NCI-H1436 (cell line): ENCODE measurements around the gene LONRF2.
"Not testable (repeated sequence)": the region's sequence is repeated elsewhere in the genome, so short reads cannot be mapped to it uniquely, and the experiment has no call there.

ENCODE experiments used
- DNase-seq: peaks from one replicate; lab custom pipeline; 2025; lab: John Stamatoyannopoulos, UW

Gene LONRF2

GRCh38 chr2:100253786-100254185, 68.5 kb downstream of the LONRF2 start:
- no peak for DNase-seq

DNA sequence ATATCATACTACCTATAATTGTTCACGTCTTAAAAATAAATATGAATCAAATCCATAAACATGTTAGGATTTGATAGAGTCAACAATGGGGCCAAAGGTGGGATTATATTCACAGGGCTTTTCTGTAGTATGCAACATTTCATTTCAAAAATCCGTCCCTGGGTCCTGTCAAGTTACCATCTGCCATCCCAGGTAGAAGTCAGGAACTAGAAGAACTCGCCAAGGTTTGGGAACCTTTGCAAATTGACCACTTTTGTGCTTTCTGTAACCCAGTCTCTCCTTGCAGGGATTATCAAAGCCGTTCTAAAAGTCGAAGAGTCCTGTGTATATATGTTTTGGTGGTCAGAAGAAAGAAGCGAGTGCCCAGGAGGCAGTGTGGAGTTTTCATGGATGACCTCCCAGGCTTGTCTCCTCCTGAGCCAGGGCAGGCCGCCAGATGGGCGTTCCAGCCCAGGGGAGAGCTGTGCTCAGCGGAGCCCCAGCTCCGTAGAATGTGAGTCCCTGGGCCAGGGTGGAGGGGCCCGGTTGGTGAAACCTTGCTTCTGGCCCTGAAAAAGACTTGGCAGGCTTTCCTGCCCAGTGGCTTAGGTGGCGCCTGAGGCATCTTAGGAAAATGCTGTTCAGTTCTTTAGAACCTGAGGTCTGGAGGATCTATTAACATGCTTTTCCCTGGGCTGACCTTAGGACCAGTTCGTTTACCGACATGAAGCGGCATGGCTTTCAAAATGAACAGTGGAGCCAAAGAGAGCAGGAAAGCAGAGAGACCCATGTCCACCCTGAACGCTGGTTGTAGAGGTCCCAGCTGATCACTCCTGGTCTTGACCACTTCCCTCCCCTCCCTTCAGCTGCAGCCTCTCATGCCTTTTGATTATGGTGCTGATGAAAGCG, 69.2 kb downstream of the LONRF2 start:
- no peak for DNase-seq

DNA sequence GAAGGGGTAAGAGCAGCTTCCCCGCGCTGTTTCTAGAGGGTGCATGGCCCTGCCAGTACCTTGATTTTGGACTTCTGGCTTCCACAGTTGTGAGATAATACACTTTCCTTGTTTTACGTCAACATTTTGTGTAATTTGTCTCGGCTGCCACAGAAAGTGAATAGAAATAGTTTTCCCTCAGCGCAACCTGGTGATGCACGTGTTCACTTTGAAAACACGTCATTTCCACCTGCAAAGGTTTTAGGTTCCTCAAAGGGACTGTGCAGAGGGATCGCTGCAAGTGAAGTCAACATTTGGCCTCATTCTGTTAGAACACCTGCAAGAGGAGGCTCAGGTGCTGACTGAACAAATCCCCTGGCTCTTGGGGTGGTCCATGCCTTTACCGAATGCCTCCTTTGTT, 71.7 kb downstream of the LONRF2 start:
- no peak for DNase-seq

DNA sequence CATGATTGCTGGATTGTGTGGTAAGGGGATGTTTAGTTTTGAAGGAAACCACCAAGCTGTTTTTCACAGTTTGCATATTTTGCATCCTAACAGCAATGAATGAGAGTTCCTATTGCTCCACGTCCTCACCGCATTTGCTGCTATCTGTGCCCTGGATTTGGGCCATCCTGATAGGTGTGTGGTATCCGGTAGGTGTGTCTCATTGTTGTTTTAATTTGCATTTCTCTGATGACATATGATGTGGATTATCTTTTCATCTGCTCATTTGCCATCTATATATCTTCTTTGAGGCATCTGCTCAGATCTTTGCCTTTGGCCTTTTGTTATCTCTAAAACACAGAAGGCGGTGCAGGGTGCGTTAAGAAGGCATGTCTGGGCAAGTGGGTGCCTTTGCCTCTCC, 73.3 kb downstream of the LONRF2 start:
- DNase-seq: no peak

DNA sequence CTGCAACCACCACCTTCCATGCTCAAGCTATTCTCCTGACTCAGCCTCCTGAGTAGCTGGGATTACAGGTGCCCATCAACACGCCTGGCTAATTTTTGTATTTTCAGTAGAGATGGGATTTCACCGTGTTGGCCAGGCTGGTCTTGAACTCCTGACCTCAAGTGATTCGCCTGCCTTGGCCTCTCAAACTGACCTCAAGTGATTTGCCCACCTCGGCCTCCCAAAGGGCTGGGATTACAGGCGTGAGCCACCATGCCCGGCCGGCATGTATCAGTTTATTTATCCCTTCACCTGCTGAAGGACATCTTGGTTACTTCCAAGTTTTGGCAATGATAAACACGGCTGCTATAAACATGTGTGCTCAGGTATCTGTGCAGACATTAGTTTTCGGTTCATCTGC, 73.7 kb downstream of the LONRF2 start:
- not testable (repeated sequence) for DNase-seq

- DNase-seq: no peak
These were observed 74.3 kb downstream of the LONRF2 start for GRCh38 chr2:100248044-100248330.

DNA sequence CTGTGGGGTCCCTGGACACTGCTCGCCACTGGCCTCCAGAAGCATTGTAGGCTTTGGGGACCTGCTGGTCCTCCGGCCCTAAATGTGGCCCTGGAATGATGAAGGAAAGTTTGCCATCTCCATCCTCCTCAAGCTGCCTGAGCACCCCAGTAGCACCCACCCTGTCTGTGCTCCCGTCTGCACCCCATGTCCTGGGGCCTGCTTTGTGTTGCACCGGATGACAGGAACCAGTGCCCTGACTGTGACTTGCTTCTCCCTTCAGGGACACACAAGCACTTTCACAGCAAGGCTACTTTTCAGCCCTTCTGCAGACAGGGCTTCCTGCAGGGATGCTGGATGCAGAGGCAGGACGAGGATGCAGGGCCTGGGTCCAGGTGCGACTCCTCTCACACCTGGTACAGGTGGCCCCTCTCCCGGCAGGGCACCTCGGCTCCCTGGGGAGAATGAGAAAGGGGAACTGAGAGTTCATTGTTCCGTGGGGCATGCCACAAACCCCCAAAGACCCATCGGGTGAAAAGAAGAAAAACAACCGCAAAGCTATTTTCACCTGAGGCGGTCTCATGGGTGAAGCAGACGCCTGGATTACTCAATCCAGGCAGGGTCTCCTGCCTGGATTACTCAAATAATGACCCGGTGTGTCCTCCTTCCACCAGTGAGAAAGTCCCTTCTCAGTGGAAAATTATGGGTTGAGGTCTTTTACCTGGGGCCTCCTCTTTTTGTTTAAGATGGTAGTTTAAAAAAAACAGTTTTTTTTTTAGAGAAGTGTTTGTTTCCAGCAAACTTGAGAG, 74.9 kb downstream of the LONRF2 start:
- DNase-seq: no peak

DNA sequence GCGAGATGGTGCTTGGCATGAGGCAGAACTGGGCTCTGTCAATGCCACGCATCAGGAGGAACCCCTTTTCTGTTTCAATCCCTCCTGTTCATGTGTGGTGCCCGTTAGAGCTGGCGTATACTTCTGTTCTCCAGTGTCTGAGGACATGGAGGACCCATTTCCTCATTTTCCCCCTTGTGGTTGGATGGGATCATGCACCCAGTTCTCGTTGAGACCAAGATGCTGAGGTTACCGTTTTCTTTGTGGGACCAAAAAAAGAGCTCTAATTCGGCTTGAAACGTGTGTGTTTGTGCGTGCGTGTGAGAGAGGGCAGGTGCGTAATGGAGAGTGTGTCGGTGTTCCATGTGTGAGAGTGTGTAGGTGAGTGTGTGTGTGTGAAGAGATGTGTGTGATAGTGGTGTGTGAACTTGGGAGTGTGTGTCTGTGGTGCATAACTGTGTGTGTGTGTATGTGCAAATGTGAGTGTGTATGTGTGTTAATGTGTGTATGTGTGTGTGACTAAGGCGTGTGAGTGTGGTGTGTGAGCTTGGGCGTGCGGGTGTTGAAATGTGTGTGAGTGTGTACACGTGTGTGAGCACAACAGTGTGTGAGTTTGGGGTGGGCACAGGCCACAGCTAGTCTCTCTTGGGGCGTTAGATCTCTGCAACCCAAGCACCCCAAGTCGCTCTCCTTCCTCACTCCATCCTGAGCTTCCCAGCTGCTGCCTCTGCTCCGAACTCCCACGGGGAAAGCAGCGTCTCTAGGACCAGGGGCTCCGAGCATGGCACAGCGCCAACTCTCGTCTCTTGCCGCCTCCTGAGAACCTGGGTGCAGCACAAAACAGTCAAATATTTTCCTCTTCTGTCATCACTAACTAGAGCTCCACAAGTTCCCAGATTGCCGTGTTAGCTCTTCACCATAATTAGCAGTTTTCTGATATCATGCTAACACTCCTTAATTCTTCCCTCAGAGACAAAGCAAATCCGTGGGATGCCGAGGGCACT, 75.8 kb downstream of the LONRF2 start:
- peak; percentile 29 for DNase-seq

DNA sequence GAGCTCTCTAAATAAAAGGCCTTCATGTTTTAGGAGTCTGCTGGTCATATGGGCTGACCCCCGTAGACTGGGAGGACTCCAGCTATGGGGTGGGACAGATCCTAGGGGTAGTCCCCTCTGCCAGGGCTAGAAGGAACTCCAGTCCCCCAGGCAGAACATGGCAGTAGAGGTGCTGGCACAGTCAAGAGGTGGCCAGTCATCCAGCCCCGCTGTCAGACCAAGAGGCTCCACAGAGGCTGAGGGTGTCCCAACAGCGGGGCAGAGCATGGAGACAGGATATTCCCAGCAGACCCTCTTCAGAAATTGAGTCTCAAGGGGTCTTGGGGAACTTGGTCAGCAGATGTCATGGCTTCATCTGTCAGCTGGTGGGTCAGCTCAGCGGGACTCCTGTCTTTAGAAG, 76.6 kb downstream of the LONRF2 start:
- DNase-seq: no peak

GRCh38 chr2:100244881-100245605, 77.3 kb downstream of the LONRF2 start:
- DNase-seq: no peak

- DNase-seq: no peak
These were observed 78.7 kb downstream of the LONRF2 start for GRCh38 chr2:100243631-100244030.

- DNase-seq: no peak
These were observed 79.2 kb downstream of the LONRF2 start for GRCh38 chr2:100242891-100243619.

- no peak for DNase-seq
These were observed 79.8 kb downstream of the LONRF2 start for GRCh38 chr2:100242476-100242875.

DNA sequence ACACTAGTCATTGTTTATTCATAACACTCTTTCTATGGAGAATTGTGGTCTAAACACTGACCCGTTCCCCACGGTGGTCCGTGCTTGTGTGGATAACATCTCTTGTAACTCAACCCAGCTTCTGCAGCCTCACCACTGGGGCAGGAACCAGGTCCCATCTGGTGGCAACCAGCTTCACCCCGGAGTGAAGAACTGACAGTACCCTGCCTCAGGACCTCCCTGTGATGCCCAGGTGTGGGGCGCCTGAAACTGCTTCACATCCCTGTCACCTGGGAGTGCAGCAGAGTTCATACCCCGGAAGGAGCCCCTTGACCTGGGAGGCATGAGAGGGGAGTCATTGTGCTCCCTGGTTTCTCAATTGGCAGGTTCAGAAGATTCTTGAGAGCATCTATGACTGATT, 81.1 kb downstream of the LONRF2 start:
- no peak for DNase-seq

- DNase-seq: no peak
These were observed 81.9 kb downstream of the LONRF2 start for GRCh38 chr2:100240386-100240785.

GRCh38 chr2:100239486-100240210, 82.7 kb downstream of the LONRF2 start:
- DNase-seq: no peak

DNA sequence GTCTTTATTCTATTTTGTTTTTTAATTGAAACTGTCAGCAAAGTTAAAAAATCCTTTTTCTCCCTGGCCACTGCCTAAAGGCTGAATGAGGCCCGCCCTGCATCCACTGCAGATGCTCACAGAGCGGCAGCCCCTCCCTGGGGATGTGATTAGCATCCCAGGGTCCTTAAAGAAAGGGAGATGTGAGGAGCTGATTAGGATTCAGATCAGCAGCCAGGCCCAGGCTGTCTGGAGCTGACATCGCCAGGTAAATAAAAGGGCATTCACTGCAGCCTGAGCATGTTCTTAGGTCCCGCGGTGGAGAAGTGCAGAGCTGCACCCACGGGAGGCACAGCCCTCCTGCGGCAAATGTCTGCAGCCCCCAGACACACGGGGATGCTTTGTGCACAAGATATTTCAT, 83.8 kb downstream of the LONRF2 start:
- no peak for DNase-seq

DNA sequence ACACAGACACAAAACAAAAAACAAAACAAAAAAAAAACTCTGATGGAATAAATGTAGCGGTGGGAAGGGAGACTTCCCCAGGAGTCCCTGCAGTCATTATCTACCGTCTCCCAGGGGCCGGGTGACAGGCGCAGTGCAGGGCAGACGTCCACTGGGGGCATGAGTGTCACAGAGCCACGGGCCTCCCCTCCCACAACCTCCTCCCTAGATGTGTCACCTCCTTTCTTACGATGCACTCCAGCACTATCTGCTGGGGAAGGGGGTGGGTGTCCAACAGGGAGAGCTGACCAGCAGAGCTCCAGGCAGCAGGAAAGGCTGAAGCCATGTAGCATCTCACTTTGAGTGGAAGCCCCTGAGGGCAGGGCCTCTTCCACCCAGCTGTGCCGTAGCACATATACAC, 84.5 kb downstream of the LONRF2 start:
- no peak for DNase-seq

- no peak for DNase-seq
These were observed 85.1 kb downstream of the LONRF2 start for GRCh38 chr2:100237163-100237562.

- no peak for DNase-seq
These were observed 86.1 kb downstream of the LONRF2 start for GRCh38 chr2:100236166-100236565.
